Activated CD8-positive, alpha-beta memory T cell treated with anti-CD3 and anti-CD28 coated beads for 48 hours (primary cell): ENCODE data around the gene FERD3L.

ENCODE experiments used
- DNase-seq, 3 experiments: peaks; one replicate each; pipeline ENCODE4 v3.0.0-alpha.2; 2020; ENCODE audit warnings: low read depth in 2 of 3, low spot score in 2 of 3

The FERD3L gene

GRCh38 chr7:19117091-19117869 lies 27.9 kb downstream of the FERD3L start, which contains the start of gene TWIST1:
TWIST1 (minus strand) TSS chr7:19117636; CDS start chr7:19117321, 315 bp downstream.
- no peak for DNase-seq

- no peak for DNase-seq
Observed at GRCh38 chr7:19116121-19117090, 28.8 kb downstream of the FERD3L start.

- no peak for DNase-seq
Observed at GRCh38 chr7:19114551-19114855, 30.7 kb downstream of the FERD3L start.

DNA sequence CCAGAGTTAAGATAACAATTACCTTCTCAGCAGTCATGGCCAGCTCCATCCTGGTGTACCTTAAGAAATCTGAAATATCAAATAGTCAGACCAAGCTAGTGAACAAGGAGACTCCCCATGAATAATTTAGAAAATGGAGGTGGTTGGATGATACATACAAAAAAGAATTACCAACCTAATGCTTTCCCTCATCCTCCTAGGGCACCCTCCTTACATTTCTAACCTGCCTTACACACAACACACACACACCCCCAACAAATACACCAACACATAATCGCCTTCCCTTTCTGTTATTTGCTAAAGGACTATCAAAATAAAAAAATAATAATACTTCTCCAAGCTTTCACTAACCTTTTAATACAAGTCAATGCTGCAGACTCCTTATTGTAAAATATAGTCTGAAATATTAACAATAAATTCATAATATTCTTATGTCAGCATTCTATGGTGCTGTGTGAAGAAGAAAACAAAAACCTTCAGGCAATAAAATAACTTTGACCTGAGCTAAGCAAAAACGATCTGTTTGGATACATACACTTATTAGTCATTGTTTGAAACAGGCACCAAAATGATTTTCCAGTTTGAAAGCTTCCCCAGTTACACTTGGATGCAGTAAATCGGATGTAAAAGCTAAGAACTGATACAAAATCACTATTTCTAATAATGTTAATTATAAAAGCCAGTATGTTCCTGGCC lies 31.2 kb downstream of the FERD3L start:
- no peak for DNase-seq

DNA sequence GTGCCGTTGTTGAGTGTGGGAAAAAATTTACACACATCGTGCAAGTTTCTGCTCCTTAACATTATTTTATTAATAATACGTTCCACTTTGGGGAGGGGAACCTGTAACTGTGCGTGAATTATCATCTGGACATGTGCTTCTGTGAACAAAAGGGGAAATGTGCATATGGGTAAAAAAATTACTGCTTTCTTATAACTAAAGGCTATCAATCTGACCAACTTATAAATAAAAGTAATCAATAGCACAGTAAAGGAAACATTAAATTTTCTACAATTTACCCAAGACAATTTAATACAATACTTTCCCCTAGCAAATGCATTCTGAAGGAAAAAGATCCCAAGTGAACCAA lies 32.2 kb downstream of the FERD3L start:
- DNase-seq: no peak

- DNase-seq: no peak
Observed at GRCh38 chr7:19112274-19113001, 32.8 kb downstream of the FERD3L start.

GRCh38 chr7:19111474-19112273 lies 33.5 kb downstream of the FERD3L start:
- DNase-seq: no peak

DNA sequence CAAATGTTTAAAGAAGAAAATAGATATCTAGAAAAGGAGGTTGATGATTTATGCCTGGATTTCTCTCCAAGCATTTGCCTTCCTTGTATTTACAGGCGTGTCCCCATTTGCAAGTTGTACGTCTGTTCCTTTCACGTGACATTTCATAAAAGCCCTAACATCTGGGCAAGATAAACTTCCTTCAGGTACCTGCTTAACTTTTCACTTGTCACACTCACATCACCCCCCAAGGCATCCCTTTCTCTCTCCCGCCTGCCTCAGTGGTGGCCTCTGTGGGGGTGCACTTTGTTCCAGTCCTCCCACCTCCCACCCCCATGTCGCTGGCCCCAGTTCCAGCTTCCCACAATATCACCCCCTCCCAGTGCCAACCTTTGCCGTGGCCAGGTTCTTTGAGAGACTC lies 34.4 kb downstream of the FERD3L start:
- no peak for DNase-seq

DNA sequence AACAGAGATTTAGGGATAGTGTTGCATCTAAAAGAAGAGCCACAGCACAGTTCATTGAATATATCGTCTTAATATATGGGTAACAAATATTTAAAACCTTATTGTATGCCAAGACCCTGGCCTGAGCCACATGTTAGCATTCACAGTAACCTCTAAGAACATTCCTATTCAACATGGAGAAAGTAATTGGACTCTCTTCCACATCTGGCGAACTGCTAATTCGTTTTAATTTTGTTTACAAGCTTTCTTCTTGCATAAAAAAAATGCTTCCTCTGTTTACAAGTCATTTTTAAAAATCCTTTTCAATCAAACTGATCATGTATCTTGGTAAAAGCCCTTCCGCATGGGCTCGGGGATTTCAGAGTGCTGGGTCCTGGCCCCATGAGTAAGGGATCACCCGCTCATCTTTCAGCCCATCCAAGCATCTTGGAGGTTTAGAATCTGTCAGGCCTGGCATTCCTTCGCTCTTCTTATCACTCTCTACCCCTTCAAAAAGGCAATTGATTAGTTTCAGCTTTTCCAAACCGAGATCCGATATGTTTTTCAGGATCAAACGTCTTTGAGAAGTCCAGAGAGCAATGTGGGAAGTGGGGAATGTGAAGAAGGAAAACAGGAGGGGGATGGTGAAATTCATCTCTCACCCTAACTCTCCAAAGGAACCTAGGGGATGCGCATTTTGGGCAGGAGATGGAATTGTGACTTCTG lies 35.0 kb downstream of the FERD3L start:
- DNase-seq: no peak

- no peak for DNase-seq
Observed at GRCh38 chr7:19109000-19109946, 35.9 kb downstream of the FERD3L start.

GRCh38 chr7:19107356-19108146 lies 37.7 kb downstream of the FERD3L start:
- DNase-seq: no peak

DNA sequence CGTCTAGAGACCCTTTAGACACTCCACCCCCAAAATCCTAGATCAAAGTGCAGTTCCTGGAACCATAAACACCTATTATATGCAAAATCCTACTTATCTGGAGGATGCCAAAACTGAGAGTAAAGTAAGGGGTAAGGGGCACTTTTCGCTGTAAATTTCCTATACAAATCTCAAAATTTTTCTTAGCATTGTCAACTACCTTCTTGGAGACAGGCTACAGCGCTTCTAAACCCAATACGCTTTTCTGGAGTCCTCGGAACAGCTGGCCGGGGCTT lies 38.2 kb downstream of the FERD3L start:
- DNase-seq: no peak

GRCh38 chr7:19106241-19107080 lies 38.8 kb downstream of the FERD3L start:
- DNase-seq: no peak

DNA sequence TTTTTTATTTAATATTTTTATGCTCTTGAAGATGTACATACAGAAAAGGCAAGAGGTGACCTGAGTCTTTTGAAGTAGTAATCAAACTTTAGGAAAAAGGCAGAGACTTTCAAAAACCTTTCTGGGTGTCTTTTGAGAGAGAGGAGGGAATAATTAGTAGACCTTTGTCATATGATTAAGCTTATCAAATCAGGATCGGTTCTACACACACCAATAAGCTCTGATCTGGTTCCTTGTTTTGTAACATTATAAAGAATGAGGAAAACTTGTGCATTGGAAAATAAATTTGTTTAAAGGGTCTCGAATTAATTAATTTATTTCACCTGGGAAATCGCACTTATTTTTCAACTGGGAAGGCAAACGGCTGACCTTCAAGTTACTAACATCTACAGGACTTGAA lies 39.7 kb downstream of the FERD3L start:
- no peak for DNase-seq

DNA sequence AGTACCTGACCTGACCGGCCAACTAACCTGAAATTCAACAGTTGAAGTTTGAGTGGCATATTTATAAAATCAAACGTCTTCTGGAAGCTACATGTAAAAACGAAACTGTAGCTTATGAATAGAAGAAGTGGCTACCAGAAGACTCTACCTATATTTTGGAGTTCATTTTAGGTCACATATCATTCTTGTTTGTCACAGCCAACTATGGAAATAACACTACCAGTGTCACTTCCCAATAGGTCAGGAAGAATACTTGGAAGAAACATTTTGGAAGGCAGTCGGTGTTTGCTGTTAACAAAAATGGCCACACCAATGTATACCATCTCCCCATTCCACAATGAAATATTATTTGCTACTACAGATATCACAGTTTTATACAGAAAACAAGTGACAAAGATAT lies 40.4 kb downstream of the FERD3L start:
- no peak for DNase-seq

DNA sequence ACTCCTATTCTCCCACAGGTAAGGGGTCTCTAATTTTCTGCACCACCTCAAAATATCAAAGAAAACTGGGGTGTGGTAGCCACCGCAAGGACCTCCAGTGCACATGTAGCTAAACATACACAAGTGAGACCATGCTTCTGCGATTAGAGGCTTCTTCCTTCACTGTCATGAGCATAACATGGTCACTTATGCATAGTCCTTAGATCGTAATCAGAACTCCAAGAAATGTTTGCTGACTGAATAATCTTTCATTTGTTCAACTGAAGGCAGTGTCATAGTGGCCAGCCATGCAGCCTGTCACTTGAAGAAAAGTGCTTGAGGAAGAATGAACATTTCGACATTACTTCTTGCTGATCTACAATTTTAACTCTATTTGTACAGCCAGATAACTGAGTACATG lies 42.3 kb downstream of the FERD3L start:
- no peak for DNase-seq

- DNase-seq: no peak
Observed at GRCh38 chr7:19101909-19102308, 43.3 kb downstream of the FERD3L start.
